Islet of Langerhans (tissue), 1 donor: ENCODE results near the gene MRGPRX1.
A peak's percentile ranks its signal among the peaks of the same experiment; 100 is the strongest.
"Not testable (repeated sequence)": the region's sequence is repeated elsewhere in the genome, so short reads cannot be mapped to it uniquely, and the experiment has no call there.

Experiments
- FAIRE-seq: peaks from one replicate; lab custom pipeline; 2011; peaks lifted over from hg19 to GRCh38; lab: Jason Lieb, UNC

The MRGPRX1 gene

DNA sequence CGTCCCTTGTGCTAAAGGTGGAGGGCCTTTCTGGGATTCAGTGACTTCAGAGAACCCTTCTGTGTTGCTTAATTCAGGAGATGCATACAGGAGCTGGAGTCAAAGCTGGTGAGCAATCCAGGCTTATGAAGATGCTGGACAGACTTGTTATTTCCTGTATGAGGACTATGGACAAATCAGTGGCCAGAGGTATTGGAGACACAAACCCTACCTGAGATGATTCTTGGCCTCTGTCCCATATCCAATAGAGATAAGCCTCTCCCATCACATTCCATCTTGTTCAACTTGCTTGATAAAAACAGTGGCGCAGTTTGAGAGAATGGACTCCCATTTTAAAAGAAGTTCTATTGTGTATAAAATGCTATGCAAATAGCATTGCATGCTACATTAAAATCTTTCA, at the start of gene MRGPRX1:
TSS of gene MRGPRX1 (minus strand) at position 101 of the 400 bp plus-strand sequence. CDS start 4,630 bp downstream, outside the sequence.
- FAIRE-seq, result no peak

GRCh38 chr11:18987454-18988231, 48.4 kb upstream of the MRGPRX1 start:
- no peak for FAIRE-seq

DNA sequence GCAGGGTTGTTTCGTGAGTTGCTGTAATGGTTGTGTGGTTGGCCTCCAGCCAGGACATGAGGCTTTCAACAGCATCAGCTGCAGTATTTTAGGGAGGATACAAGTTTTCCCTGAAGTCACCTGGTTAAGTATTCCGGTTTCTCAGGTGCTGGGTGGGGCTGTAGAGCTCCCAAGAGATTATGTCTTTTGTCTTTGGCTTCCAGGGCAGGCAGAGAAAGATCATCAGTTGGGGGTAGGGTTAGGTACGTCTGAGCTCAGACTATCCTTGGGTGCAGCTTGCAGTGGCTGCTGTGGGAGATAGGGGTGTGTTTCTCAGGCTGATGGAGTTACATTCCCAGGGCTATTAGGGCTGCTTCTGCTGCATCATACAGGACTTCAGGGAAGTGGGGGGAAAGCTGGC, 47.5 kb upstream of the MRGPRX1 start:
- FAIRE-seq, result no peak

DNA sequence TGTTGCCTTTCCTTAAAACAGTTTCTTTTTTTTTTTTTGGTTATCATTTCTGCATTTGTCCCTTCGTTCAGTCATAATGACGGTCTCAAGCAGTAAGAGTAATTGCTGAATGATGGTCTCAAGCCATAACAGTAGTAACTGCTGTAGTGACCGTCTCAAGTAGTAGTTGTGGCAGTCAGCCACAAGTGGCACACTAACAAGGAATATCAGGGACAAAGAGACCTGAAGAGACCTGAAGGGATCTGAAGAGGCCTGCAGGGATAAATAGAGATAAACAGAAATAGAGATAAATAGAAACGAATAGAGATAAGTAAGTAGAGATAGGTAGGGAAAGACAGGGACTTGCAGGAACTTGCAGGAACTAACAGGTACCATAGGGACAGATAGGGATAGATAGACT, 42.7 kb upstream of the MRGPRX1 start:
- no peak for FAIRE-seq

GRCh38 chr11:18974192-18974591, 35.0 kb upstream of the MRGPRX1 start:
- FAIRE-seq, result no peak

DNA sequence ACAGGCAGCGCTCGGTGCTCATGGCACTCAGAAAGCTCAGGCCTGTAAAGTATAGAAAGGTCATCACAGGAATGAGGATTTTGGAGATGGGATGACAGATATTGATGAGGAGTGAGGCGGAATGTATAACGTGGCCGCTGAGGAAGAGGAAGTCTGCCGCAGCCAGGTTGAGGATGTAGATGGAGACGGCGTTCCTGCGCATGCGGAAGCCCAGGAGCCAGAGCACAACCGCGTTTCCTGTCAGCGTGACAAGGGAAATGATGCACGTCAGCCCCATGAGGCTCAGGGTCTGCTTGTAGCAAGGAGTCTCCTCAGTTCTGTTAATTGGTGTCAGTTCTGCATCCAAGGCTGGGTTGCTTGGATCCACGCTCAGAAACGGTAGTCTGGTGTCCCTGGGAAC, 33.1 kb upstream of the MRGPRX1 start:
- FAIRE-seq, result no peak

DNA sequence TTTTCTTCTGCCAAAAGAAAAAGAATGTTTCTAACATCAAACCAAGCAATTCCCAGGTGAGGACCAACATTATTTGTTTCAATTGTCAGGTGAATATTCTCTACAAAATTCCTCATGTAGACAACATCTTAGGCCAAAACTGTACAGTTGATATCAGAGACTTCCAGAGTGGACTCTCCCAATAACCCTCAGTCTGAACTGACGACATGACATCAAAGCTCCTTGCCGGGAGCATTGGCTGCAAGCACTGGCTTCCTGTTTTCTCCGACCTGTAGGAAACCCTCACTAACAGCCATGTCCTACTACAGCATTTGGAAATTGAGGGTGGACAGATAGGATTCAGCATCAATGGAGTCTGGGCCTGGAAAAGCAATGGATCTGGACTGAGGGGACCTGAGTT, 30.5 kb upstream of the MRGPRX1 start:
- no peak for FAIRE-seq

DNA sequence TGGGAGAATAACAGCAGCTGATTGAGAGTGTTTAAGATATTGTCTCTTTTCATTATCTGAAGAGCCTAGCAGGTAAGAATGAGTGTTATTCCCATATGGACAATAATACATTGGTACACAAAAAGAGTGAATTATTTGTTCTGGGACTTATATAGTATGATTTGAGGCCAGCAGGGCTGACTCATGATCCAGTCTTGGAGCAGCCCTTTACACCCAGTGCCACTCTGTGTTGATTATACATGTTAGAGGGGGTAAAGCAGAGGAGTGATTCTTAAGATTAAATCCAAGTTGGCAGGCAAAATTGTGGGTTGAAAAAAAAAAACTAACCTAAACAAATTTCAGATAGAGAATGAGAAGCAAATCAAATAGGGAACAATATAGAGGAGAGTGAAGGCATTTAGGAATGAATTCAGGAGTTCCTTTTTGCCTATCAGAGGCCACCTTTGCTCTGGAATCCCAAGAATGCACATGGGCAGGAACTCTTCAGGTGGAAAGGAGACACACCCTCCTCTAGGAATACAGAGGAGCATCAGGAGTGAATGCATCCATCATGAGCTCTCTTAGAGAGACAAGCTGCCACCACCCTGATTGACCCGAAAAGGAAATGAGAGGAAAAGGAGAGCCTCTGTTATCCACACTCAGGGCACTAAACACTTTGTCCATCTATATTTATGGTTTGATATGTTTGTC, 19.2 kb upstream of the MRGPRX1 start:
- no peak for FAIRE-seq

- FAIRE-seq, result no peak
Measured at GRCh38 chr11:18956630-18957029, 17.4 kb upstream of the MRGPRX1 start.

GRCh38 chr11:18936002-18936673, 3.1 kb downstream of the MRGPRX1 start:
- FAIRE-seq, result no peak

- FAIRE-seq, result no peak
Measured at GRCh38 chr11:18934195-18934814, 4.9 kb downstream of the MRGPRX1 start.

DNA sequence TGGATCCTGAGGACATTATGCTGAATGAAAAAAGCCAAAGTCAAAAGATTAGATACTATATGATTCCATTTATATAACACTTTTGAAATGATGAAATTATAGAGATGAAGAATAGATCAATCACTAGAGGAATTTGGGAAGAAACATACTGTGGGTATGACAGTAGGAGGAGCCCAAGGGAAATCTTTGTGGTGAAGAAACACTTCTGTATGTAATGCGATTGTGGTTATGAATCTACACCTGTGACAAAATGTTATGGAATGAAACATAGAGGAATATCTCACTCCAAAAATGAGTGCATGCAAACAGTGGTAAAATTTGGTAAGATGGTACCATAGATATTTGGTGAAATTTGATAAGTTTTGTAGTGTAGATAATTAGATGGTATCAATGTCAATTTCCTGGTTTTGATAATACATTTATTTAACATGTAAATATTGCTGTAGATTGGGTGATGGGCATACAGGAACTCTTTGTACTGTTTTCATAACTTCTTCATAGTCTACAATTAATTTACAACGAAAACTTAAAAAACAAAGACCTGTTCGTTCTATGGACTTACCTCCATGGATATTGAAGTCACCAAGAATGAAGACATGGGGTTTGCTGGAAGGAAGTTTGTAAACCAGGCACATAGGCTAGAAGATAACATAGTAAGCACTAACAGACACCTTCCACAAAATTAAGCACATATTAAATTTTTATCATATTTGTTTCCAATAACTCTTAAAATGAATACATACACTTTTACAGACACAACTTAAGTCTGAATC, 11.5 kb downstream of the MRGPRX1 start:
- no peak for FAIRE-seq

- FAIRE-seq, result not testable (repeated sequence)
Measured at GRCh38 chr11:18925426-18925825, 13.8 kb downstream of the MRGPRX1 start.

DNA sequence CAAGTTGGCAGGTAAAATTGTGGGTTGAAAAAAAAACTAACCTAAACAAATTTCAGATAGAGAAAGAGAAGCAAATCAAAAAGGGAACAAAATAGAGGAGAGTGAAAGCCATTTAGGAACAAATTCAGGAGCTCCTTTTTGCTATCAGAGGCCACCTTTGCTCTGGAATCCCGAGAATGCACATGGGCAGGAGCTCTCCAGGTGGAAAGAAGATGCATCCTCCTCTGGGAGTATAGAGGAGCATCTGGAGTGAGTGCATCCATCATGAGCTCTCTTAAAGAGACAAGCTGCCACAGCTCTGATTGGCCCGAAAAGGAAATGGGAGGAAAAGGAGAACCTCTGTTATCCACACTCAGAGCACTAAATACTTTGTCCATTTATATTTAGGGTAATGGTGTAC, 26.3 kb downstream of the MRGPRX1 start:
- FAIRE-seq, result no peak

DNA sequence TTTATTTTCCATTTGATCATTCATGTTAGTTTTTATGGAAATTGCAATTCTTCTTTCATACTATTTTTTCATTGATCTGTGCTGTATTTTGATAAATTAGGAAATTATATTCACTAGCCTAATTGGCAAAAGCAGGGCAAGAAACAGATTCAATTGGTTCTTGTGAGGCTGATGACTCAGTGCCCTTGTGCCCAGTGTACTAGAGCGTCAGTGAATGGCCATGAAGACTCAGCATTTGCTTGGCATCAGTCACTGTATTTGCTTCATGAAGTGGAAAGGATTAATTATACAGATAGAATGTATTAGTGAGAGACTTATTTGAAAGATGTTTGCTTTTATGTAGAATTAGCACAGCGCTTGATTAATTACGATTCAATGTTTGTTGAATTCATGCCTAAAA, 31.8 kb downstream of the MRGPRX1 start:
- peak; percentile 49 for FAIRE-seq

DNA sequence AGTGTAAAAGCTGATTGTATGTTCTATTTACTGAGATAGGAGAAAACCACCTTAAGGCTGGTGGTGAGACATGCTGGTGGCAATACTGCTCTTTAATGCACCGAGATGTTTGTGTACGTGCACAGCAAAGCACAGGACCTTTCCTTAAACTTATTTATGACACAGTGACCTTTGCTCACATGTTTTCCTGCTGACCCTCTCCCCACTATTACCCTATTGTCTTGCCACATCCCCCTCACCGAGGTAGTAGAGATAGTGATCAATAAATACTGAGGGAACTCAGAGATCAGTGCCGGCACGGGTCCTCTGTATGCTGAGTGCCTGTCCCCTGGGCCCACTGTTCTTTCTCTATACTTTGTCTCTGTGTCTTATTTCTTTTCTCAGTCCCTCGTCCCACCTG, 38.6 kb downstream of the MRGPRX1 start:
- not testable (repeated sequence) for FAIRE-seq

DNA sequence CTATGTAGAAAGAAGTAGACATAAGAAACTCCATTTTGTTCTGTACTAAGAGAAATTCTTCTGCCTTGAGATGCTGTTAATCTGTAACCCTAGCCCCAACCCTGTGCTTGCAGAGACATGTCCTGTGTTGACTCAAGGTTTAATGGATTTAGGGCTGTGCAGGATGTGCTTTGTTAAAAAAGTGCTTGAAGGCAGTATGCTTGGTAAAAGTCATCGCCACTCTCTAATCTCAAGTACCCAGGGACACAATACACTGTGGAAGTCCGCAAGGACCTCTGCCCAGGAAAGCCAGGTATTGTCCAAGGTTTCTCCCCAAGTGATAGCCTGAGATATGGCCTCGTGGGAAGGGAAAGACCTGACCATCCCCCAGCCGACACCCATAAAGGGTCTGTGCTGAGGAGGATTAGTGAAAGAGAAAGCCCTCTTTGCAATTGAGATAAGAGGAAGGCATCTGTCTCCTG, 39.0 kb downstream of the MRGPRX1 start:
- FAIRE-seq, result not testable (repeated sequence)

DNA sequence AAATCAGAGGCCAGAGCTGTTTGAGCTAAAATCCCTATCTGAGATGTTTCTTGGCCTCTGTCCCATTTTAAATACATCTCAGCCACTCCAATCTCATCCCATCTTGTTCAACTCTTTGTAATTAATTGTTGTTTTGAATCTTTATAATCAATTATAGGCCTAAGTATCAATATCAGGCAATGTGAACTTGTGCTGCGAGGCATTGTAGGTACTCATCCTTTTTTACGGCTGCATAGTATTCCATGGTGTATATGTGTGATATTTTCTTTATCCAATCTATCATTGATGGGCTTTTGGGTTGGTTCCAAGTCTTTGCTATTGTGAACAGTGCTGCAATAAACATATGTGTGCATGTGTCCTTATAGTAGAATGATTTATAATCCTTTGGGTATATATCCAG, 47.5 kb downstream of the MRGPRX1 start:
- not testable (repeated sequence) for FAIRE-seq

- FAIRE-seq, result no peak
Measured at GRCh38 chr11:18890615-18891014, 48.6 kb downstream of the MRGPRX1 start.
